Measurements from ENCODE around the gene TOM1L2.
"Not testable (repeated sequence)": the region's sequence is repeated elsewhere in the genome, so short reads cannot be mapped to it uniquely, and the experiment has no call there.

The TOM1L2 gene

DNA sequence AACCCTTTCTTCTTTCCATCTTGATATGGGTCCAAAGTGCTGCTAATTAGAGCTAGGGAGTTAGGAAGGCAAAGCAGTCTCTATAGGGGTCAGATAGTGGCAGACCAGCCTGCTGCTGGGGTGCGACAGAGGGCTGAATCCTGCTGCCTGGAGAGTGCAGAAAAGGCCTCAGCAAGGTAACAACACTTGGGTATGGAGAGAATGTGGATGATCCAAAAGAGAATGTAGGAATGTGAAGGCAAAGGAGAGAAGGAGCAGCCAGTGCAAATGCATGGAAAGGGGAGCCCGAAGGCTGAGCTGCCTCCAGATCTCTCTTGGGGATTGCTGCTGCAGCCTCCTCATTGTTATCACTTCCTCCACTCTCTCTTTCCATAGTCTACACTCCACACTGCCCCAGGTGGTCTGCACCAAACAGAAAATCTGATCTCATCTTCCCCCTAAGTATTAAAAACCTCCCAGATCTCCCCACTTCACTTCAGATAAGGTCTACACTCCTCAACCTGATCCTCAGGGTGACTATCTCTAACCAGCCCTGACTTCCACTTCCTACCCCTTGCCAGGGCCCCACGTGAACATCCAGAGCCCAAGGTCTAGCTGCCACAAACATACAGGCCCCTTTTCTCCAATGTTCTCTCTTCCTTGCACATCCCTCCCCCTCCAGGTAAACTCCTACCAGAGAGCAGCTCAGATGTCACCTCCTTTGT is 28.8 kb downstream of the TOM1L2 start:
- no peak for DNase-seq (ENCODE audit: low read depth)

DNA sequence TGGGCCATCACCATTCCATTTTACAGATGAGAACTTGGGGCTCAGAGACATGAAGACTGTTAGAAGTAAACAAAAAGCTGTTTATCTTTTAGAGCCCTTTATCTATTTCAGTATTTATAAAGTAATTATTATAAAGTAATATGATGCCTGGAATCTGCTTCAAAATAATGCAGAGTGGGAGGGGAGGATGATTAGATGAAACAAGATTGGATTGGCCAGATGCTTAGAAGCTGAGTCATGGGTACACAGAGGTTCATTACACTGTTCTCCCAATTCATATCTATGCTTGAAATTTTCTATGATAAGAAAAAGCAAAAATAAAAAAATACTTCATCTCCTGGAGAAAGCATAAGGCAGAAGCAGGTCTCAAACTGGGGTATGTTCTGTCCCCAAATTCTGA is 29.4 kb downstream of the TOM1L2 start:
- no peak for DNase-seq (ENCODE audit: low read depth)

DNA sequence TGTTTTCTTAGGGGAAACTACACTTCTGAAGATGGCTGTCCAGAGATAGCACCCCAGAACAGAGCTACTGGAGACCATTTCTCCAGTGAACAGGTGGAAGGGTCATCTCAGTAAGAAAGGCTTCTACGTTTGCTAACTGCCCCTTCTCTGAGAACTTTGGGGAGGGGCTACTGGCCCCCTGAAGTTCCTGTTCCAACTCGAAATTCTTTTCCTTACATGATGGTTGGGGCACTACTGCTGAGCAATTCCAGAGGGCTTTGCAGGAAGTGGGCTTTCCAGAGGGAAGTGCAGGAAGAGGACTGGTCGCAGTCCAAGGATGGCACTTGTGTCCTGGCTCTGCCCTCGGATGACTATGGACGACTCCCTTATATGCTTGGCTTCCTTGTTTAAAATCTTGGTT is 31.2 kb downstream of the TOM1L2 start:
- DNase-seq (ENCODE audit: low read depth), result no peak

DNA sequence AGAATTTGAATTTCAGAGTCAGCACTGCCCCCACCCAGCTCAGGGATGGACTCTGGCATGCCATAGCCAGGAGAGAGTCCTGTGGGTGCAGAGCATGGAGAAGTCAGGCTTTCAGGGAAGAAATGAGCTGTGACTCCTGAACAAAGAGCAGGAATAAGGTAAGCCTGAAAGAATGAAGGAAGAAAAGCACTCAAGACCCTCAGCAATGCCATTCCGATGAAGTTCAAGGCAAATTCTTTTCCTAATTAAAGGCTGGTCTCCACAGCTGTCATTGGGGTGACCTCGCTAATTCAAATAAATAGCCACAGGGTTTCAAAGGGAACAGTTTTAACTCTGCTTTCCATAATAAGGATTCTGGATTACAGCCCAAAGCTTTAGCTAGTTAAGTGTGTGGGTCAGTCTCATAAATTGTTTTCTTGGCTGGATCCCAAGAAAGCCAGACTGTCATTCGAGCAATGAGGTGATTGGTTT is 31.7 kb downstream of the TOM1L2 start:
- DNase-seq (ENCODE audit: low read depth), result no peak

GRCh38 chr17:17939941-17940340 is 32.3 kb downstream of the TOM1L2 start:
- DNase-seq (ENCODE audit: low read depth), result not testable (repeated sequence)

DNA sequence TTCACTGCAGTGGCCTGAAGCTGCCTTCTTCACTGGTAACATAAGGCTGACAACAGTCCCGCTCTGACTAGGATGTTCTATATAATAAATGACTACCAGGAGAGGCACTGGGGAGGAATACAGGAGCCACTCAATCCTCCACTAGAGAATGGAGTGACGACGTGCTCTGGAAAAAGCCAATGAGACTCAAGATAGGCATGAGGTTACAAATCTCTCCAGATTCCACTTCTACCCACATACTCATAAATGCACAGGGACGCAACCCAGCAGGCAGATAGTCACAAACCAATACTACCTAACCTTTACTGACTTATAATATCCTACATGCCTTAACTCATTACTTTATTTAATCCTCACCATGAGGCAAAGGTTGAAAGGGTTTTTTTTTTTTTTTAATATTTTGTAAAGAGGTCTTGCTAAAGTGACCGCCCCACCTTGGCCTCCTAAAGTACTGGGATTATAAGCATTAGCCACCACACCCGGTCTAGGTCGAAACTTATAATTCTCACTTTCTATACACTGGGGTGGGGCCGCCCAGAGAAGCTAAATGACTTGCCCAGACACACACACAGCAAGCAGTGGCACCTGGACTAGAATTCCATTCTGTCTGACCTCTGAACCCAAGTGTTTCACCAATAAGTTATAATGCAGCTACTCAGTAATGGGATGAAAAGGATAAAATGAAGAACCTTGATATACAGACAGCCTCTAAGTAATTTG is 33.7 kb downstream of the TOM1L2 start:
- no peak for DNase-seq (ENCODE audit: low read depth)

GRCh38 chr17:17937958-17938357 is 34.2 kb downstream of the TOM1L2 start:
- DNase-seq (ENCODE audit: low read depth), result no peak

GRCh38 chr17:17937201-17937853 is 34.9 kb downstream of the TOM1L2 start:
- DNase-seq (ENCODE audit: low read depth), result no peak

GRCh38 chr17:17935321-17936271 is 36.6 kb downstream of the TOM1L2 start:
- peak; percentile 88 for DNase-seq (ENCODE audit: low read depth)

- no peak for DNase-seq (ENCODE audit: low read depth)
These were observed 37.4 kb downstream of the TOM1L2 start for GRCh38 chr17:17934806-17935205.

GRCh38 chr17:17934214-17934613 is 38.0 kb downstream of the TOM1L2 start:
- no peak for DNase-seq (ENCODE audit: low read depth)

DNA sequence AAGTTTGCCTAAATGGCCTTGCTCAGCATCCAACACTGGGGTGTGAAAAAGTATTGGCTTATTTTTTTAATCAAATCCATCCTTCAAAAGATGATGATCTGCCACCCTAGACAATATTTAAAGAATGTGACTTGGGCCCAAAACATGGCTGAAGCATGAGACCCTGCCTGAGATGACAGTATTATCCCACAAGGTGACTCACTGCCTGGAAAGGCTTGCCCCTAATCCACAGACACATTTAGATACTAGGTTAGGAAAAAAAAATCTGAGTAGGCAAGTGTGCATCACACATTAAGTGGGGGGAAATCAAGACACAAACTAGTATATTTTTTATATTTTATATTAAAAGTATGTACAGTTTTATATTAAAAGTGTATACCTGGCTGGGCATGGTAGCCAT is 38.4 kb downstream of the TOM1L2 start:
- DNase-seq (ENCODE audit: low read depth), result no peak

- no peak for DNase-seq (ENCODE audit: low read depth)
These were observed 41.0 kb downstream of the TOM1L2 start for GRCh38 chr17:17931159-17931558.

- DNase-seq (ENCODE audit: low read depth), result no peak
These were observed 41.5 kb downstream of the TOM1L2 start for GRCh38 chr17:17930674-17931073.

DNA sequence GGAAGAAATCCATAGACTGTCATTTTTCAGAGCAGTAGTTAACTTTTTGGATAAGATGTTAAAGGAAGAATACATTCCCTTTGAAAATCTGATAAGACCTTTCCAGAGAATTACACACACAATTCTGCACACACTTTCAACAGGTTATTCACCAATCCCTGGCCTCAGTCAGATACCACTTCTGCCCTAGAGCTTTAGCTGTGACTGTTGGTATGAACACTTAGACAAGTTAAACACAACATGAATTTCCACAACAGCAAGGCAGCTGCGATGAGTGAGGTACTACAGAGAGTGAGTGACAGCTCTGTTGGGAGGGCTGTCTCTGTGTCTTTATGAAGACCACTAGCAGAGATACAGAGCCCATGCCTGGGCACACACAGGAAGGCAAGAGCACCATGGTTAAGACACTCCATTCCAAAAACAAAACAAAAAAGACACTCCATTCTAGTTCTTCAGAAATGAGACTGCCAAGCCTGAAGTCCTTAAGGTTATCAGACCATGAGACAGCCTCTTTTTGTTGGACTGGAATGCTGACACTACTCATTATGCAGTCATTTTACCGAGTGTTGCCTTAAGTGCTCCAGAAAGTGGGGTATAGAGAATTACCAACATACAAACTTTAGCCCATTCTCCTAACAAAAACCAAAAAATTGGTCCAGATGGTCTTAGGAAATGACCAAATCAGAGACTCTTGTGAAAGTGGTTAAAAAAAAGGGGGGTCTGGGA is 42.4 kb downstream of the TOM1L2 start:
- no peak for DNase-seq (ENCODE audit: low read depth)

DNA sequence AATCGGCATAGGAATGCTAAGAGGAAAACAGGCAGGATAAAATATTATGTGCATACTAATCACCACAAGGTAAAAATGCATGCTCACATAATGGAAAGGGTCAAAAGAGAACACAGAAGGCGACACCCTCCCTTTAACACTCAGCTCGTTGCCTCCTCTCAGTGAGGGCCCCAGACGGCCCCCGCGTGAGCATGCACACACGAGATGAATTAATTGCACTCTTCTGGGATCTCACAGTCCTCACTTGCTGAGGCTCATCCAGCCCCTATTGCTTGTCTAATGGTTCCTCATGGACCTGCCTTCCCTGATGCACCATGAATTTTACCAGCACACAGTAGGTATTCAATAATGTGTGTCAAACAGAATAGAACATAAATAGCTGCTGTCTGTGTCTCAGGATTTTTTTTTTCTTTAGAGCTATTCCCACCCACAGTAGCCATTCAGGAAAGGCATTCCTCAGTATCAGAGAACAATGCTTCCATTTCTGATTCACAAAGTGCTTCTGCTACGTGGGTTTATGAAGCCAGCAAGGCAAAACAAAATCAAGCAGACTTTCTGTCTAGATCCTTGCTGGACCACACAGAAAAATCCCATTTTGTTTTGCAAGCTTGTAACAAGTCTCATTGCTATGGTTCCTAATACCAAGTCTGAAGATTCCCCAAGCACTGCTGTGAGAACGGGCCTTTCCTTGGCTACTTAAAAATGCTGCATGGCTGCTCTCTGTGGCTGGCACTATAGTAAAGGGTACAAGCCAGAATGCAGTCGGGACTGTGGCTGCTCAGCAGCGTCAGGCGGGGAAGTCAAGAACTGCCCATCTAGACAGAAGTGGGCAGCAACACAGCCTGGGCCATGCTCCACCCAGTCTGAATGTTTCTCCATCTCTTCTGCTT is 43.6 kb downstream of the TOM1L2 start:
- no peak for DNase-seq (ENCODE audit: low read depth)

DNA sequence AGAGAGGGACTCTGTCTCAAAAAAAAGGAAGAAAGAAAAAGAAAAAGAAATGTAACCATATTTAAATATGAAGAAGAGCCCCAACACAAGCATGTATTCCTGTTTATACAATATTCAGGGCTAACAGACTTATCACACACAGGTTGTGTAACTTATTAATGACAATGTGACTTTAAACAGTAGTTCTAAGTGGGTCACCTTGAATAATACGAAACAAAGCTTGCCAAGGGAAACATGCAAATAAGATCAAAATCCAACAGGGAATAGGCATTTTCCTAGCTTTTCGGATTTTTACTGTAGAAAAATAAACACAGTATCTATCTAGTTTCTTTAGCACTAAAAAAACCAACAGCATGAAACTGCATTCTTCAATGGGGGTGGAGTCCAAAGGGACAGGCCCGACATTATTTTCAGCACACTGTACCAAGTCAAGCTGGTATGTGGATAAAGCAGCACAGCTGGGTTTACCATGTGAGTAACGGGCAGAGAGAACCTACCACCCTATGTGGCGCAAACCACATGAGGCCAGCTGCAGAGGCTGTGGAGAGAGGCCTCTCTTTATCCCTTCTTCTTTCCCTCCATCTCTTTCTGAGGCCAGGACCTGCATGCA is 45.3 kb downstream of the TOM1L2 start:
- DNase-seq (ENCODE audit: low read depth), result no peak

- no peak for DNase-seq (ENCODE audit: low read depth)
These were observed 46.2 kb downstream of the TOM1L2 start for GRCh38 chr17:17926036-17926435.

DNA sequence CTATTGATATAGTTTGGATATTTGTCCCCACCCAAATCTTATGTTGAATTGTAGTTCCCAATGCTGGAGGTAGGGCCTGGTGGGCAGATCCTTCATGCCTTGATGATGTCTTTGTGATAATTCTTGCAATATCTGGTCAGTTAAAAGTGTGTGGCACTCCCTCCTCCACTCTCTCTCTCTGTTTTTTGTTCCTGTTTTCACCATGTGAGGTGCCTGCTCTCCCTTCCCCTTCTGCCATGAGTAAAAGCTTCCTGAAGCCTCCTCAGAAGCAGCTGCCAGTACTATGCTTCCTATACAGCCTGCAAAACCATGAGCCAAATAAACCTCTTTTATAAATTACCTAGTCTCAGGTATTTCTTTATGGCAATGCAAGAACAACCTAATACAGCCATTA is 47.3 kb downstream of the TOM1L2 start:
- DNase-seq (ENCODE audit: low read depth), result no peak
